Globus pallidus (tissue), 1 donor: ENCODE results near the gene ZFAND2A.
"Not testable (repeated sequence)": the region's sequence is repeated elsewhere in the genome, so short reads cannot be mapped to it uniquely, and the experiment has no call there.

Source experiments
- DNase-seq: peaks from one replicate; pipeline ENCODE4 v3.0.0-alpha.2; 2015; ENCODE audit warnings: low spot score

Gene ZFAND2A, protein sequence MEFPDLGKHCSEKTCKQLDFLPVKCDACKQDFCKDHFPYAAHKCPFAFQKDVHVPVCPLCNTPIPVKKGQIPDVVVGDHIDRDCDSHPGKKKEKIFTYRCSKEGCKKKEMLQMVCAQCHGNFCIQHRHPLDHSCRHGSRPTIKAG

DNA sequence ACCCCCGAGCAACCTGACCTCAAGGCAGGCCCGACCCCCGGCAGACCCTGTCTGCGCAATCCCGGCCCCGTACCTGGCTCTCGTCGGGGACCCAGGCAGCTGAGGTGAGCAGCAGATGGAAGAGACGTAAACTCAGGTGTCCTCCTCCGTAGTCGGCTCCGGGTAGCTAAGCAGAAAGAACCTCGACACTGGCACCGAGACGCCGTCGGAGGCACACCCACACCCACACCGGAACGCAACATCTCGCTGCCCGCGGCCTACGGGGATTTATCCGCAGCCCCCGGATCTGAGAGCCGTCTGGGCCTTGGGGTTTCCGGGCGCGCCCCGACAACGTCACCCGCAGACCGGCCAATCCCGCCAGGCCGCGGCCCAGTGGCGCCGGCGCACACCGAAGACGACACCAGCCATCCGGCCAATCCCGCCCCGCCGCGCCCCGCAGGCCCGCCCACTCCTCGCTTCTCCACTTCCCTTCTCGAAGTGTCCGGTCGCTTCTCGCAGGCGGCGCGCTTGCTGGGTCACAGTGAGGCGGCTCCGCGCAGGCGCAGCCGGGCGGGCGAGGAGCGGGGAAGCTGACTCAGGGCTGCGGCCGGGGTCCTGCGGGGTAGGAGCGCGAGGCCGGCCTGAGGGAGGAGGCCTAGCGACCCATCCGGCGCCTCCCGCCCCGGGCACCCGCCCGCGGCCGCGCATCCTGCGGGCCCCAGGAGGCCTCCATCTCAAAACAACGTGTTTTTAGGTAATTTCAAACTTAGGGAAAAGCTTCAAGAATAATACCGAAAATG is at the start of gene ZFAND2A:
ZFAND2A (minus strand) TSS at position 306 of the 779 bp plus-strand sequence. CDS start 1,984 bp downstream, outside the sequence.
- DNase-seq = peak; percentile 93

DNA sequence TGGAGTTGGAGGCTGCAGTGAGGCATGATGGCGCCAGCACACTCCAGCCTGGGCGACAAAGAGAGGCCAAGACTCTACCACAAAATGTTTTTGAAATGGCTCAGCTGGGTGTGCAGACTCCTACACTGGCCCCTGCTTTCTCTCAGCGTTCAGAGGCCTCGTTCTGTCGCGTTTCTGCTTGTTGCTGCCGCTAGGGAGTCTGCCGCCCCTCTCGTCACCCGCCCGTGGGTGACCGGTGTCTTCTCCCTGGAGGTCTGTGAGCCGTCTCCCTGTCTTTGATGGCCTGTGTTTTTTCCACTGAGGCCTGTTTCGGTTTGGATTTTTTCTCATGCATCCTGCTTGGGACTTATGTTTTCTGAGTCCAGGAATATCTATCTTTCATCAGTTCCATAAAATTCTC is 49.1 kb upstream of the ZFAND2A start:
- no peak for DNase-seq

DNA sequence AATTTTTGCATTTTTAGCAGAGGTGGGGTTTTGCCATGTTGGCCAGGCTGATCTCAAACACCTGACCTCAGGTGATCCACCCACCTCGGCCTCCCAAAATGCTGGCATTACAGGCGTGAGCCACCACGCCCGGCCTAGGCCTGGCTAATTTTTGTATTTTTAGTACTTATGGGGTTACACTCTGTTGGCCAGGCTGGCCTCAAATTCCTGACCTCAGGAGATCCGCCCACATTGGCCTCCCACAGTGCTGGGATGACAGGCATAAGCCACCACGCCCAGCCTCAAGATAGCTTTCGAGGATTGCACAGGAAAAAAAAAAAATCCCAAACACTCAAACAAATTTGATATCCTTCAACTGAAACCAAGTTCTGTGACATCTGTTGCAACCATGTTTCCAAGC is 45.7 kb upstream of the ZFAND2A start:
- not testable (repeated sequence) for DNase-seq

DNA sequence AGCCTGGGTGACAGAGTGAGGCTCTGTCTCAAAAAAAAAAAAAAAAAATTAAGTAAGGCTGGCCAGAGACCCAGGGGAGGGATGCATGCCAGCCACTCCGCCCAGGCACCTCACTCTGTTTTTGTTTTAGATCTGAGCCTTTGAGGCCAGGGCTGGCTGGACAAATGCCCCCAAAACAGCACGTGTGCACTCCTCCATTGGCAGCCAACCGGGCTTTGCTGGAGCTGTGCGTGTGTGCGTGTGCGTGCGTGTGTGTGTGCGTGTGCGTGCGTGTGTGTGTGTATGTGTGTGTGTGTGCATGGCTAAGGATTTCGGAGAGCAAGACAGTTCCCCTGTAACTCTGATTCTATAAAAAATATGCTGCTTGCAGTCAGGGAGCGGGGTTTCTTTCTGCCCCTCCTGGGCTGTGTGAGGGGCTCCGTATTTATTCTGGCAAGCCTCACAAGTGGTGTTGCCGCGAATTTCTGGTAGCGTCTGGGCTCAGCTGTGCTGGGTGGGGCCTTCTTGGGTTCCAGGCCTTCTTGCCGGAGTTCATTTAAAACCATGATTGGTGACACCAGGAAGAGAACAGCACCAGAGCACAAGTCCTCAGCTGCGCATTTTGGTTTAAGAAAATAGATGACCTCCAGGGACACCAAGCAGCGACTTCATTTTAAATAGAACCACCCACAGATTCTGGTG is 44.6 kb upstream of the ZFAND2A start:
- DNase-seq = no peak

DNA sequence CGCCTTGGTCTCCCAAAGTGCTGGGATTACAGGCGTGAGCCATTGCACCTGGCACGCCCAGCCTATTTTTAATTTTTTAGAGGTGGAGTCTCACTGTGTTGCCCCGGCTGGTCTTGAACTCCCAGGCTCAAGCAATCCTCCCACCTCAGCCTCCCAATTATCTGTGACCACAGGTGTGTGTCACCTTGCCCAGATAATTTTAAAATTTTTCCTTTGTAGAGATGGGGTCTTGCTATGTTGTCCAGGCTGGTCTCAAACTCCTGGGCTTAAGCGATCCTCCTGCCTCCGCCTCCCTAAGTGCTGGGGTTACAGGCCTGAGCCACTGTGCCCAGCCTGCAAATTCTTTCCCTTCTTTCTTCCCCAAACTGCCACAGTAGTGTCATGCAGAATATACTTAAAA is 42.9 kb upstream of the ZFAND2A start:
- DNase-seq = not testable (repeated sequence)

DNA sequence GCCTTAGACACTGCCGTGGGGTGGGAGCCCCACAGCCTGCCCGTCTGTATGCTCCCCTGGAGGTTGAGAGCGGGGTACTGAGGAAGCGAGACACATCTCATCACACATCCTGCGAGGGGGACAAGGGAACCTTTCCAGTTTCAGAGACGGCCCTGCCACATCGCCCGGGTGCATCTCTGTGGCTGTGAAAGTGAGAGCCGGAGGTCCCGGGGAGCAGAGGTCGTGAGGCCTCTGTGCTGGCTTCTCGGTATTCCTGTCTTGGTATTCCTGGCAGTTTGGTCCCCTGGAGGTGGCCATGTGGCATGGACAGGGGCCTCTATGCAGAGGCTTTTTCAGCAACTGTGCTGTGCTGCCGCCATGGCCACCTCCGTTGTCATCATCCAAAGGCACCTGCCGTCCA is 41.9 kb upstream of the ZFAND2A start:
- DNase-seq = no peak

DNA sequence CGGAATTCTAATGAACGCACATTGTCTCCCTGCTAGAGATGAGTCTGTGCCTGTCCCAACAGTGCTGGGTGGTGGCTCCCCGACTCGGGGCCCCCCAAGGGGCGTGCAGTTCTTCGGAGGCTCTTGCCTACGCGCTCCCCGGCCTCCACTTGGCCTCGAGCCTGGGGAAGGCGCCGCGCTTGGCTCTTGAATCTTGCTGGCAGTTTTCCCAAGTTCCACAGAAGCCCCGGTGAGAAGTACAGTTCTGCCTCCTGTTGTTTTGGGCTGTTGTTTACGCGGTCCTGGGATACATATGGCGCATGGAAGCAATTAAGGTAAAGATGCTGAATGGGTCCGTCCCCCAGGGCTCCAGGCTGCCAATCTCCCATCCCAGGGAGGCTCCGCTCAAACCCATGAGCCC is 40.0 kb upstream of the ZFAND2A start:
- DNase-seq = no peak

DNA sequence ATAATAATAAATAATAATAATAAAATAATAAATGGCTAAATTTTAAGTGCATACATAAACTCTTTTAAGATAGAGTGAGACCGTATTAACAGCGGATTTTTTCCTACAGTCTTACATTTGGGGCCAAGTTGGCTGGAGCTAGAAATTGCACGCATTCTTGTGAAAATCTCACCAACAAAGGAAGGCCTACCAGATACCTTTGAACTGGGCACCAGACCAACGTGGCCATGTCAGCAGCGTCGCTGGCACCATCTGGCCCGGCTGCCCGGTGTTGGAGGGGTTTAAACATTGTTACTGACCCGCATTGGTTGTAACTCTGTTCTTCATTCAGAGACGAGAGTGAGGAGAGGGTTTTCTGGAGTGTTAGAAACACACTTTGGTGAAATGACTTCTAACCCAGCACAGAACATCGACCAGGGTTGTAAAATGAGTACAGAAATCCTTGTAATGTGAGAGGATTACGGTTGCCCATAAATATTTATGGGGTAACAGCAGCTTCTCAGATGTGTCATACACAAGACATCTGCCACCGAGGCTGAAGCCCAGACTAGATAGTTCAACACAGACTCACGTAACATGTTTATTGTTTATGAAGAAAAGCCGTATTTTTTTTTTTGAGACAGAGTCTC is 38.1 kb upstream of the ZFAND2A start:
- DNase-seq = no peak

DNA sequence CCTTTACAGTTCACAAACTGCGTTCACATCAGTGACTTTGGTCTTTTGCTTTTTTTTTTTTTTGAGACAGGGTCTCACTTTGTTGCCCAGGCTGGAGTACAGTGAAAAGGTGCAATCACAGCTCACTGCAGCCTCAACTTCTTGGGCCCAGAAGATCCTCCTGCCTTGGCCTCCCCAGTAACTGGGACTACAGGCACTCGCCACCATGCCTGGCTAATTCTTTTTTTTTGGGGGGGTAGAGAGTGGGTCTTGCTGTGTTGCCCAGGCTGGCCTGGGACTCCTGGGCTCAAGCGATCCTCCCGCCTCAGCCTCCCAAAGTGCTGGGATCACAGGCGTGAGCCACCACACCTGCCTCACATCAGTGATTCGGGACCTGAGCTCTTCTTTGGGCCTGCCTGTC is 37.0 kb upstream of the ZFAND2A start:
- DNase-seq = no peak

DNA sequence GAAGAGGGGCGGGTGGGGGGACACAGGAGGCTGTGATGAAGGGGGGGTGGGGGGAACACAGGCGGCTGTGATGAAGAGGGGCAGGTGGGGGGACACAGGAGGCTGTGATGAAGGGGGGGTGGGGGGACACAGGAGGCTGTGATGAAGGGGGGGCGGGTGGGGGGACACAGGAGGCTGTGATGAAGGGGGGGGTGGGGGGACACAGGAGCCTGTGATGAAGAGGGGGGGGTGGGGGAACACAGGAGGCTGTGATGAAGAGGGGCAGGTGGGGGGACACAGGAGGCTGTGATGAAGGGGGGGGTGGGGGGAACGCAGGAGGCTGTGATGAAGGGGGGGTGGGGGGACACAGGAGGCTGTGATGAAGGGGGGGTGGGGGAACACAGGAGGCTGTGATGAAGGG is 36.4 kb upstream of the ZFAND2A start:
- not testable (repeated sequence) for DNase-seq

DNA sequence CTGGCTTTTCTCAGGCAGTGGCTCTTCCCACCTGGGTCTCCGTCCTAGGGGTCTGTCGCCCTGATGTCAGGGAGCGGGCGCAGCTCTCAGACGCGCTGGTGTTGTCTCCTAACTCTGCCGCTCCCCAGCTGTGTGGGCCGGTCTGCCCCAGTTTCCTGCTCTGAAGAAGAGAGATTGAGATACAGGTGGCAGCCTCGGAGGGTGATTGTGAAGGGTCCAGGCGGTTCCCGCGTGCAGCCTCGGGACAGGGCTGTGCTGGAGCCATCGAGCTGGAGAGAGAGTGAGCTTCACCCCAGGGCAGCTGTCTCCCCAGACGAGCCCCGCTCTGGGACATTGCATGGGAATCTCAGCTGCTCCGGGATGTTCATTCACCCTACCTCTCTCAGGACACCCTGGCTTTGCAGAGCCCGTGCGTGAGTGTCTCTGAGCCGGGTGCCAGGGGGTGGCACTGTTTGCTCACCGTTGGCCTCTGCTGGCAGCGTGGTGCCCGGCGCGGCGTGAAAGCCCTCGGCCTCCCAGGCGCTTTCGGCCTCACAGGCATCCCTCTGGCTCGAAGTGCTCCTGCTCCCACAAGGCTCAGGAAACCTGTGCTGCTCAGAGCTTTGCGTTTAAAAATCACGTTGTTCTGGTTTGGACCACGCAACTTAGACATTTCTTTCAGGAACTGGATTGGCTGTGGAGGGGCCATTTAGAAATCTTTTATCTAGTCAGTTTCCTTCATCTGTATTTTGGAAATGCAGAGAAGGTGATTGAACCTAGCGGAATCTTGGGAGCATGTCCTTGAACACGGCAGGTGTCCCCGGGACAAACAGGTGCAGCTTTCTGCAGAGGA is 33.8 kb upstream of the ZFAND2A start:
- DNase-seq = peak; percentile 40

DNA sequence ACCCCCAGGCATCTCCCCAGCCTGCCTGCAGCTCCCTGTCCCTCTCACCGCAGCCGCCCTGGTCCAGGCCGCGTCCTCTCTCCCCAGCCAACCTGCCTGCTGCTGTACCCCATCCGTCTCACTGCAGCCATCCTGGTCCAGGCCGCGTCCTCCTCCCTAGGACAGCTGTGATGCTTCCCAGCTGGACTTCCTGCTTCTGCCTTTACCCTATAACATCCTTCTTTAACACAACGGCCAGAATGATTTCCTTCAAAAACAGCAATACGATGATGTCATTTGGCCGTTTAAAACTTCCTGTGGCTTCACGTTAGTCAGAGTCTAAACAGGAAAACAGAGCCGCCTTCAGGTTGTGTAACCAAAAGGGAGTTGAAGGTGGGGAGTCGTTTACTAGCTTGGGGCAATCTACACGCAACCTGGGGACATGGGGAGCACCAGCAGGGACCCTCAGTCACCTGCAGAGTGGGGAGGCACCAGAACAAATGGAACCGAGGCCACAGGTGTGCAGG is 32.2 kb upstream of the ZFAND2A start:
- DNase-seq = no peak

DNA sequence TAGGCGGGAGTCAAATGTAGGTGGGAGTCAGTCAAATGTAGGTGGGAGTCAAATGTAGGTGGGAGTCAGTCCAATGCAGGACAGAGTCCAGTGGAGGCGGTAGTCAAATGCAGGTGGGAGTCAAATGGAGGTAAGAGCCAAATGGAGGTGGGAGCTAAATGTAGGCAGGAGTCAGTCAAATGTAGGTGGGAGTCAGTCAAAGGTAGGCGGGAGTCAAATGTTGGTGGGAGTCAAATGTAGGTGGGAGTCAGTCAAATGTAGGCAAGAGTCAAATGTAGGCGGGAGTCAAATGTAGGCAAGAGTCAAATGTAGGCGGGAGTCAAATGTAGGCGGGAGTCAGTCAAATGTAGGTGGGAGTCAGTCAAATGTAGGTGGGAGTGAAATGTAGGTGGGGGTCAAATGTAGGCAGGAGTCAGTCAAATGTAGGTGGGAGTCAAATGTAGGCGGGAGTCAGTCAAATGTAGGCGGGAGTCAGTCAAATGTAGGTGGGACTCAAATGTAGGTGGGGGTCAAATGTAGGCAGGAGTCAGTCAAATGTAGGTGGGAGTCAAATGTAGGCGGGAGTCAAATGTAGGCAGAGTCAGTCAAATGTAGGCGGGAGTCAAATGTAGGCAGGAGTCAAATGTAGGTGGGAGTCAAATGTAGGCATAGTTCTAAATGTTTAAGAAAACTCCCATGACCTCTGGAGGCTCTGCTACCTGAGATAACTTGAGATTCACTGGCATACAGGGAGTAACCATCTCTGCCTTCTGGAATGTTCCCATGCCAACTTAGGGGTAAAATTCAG is 30.2 kb upstream of the ZFAND2A start:
- no peak for DNase-seq

DNA sequence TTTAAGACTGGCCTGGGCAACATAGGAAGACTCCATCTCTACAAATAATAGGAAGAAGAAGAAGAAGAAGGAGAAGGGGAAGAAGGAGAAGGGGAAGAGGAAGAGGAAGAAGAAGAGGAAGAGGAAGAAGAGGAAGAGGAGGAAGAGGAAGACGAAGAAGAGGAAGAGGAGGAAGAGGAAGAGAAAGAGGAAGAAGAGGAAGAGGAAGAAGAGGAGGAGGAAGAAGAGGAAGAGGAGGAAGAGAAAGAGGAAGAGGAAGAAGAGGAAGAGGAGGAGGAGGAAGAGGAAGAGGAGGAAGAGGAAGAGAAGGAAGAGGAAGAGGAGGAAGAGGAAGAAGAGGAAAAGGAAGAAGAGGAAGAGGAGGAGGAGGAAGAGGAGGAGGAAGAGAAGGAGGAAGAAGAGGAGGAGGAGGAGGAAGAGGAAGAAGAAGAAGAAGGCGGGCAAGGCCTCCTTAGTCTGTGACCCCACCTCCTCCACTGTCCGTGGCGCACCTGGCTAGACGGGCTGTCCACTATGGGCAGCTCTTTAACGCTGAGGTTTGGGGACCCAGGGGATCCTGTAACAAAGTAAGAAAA is 28.8 kb upstream of the ZFAND2A start:
- no peak for DNase-seq

DNA sequence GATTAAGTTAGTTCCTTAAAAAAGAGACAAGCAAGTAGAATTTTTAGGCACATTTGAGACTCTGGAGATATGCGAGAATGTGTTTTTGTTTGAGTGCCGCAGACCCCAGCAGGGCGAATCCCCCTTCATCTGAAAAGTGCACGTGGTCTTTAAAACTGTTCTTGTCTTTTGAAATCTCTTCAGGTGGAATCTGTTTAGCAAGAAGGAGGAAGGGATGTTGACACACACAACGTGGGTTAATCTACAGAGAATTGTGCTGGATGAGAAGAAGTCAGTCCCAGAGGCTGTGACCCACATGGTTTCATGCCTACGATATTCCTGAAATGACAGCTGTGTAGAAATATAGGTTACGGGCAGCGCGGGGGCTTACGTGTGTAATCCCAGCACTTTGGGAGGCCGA is 27.1 kb upstream of the ZFAND2A start:
- no peak for DNase-seq

DNA sequence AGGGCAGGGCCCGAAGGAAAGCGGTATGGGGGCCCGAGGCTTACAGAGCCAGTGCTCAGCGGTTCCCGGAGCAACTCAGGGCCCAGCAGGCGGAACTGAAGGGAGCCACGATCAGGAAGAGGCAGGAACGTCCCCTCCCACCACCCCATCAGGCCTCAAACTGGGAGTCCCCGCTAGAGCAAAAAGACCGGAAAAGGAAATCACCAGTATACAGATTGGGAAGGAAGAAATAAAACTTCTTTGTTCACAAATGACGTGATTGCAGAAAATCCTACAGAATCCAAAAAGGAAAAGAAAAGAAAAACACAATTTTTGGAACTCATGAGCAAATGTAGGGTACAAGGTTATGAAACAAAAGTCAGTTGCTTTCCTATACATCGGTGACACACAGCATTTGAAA is 21.6 kb upstream of the ZFAND2A start:
- DNase-seq = no peak

DNA sequence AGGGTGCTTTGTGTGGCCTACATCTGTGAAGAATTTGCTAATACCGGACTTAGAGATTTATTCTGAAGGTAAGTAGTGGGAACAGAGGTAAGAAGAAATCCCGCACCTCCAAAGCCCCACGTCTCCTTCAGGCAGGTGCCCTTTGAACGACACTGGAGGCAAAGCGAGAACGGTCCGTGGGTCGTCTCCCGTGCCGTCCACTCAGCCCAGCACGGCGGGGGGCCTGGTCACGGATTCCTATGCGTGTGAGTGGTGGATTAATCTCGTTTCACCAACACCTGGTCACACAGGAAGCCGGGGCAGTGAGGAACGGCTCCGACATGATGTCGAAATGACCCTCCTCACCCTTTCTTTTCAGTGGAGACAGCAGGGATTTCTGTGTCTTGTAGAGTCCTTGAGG is 21.0 kb upstream of the ZFAND2A start:
- no peak for DNase-seq

DNA sequence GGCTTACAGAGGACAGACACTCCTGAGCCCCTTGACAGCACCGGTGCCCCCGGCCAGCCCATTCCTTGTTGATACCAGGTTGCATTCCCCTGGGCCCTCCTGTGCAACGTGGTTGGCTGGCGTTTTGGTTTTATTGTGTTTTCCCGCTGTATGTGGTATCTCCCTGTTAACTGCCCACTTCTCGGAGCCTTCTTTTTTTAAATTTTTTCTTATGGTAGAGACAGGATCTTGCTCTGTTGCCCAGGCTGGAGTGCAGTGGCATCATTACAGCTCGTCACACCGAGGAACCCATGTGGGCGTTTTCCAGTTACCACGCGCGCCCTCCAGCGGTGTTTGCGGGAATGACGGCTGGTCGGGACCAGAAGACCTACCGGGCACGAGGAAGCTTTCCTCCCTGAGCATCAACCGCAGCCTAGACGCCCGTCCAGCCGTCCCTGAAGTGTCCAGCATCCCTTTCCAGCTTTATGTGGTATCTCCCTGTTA is 16.9 kb upstream of the ZFAND2A start:
- no peak for DNase-seq

DNA sequence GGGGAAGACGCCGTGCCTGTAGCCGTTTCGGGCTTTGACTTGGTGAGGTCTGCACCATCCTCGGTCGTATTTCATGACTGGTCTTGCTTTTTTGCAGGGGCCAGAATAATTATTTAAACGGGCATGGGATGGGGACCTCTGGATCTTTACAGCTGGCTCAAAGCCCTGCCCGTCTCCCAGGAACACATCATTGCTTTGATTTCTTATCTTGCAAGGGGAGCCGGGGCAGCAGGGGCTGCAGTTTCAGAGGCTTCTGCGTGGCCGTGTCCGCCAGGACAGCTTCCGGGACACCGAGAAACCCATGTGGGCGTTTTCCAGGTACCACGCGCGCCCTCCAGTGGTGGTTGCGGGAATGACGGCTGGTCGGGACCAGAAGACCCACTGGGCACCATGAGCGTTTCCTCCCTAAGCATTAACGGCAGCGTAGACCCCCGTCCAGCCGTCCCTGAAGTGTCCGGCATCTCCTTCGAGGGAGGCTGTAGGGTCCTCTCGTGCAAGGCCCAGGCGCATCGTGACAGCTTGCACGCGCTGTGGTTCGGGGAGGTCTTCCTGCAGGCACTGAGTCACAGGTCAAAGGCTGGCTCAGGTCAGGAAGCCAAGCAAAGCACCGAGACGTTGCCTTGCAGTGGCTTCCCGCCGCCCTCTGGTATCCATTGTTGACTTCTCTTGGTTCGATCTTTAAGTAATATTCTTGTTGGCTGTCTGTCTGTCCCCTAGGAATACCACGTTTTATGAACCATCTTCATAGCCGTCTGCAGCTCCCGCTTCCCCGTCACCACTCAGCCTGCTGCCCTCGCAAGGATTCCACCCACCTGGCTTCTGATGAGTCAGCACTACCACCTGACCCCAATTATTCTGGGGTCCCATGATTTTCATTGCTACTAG is 16.2 kb upstream of the ZFAND2A start:
- DNase-seq = peak; percentile 55
